Effector memory CD8-positive, alpha-beta T cell (primary cell): ENCODE data around the gene SUMF1.

Source experiments
- ATAC-seq: fragments of 150-1000 bp; cut with Tn5 transposase; replicated peaks from 2 replicates; pipeline ENCODE4 v1.10.0; 2021; ENCODE audit warnings: mild to moderate bottlenecking, moderate library complexity
- DNase-seq, 3 experiments: peaks; one replicate each; pipeline ENCODE4 v3.0.0; 2021
- H3K27ac Mint-ChIP-seq, 2 donors: one replicate each; pipeline ENCODE4 v1.8.0; 2022; ENCODE audit warnings: mild to moderate bottlenecking in 2 of 2, mixed read lengths in 2 of 2, moderate library complexity in 2 of 2
- H3K27me3 Mint-ChIP-seq, 2 donors: one replicate each; pipeline ENCODE4 v1.8.0; 2022; ENCODE audit warnings: mixed read lengths in 2 of 2
- H3K36me3 Mint-ChIP-seq: one replicate; pipeline ENCODE4 v1.8.0; 2022; ENCODE audit warnings: mild to moderate bottlenecking, moderate library complexity, mixed read lengths; ENCODE audit not compliant: insufficient read depth
- H3K4me1 Mint-ChIP-seq, 2 donors: one replicate each; pipeline ENCODE4 v1.8.0; 2022; ENCODE audit warnings: low read depth in 2 of 2, mixed read lengths in 2 of 2
- H3K4me3 Mint-ChIP-seq, 2 donors: one replicate each; pipeline ENCODE4 v1.8.0; 2022; ENCODE audit warnings: mild to moderate bottlenecking in 2 of 2, mixed read lengths in 2 of 2, moderate library complexity in 2 of 2
- H3K9me3 Mint-ChIP-seq, 2 donors: one replicate each; pipeline ENCODE4 v1.8.0; 2022; ENCODE audit warnings: mixed read lengths in 2 of 2

SUMF1 gene

DNA sequence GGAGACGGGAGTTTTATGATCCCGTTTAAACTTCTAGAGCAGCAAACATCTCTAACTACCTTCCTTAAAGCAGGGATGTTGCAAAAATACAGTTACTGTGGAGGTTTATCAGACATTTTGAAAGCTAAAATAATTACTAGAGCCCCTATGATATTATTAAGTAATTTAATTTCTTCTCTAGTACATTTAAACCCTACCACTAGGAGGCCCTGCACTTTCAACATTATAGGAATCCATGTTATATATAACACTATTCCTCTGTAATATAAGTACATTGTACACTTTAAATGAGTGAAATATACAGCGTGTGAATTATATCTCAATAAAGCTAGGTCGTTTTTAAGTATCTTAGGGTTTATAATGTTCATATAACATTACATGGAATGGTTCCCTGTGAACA is 152.4 kb downstream of the SUMF1 start:
- no peaks in the 10 kb centered on the region for H3K27me3 Mint-ChIP-seq
- DNase-seq, result no peak
- no peaks in the 10 kb centered on the region for H3K36me3 Mint-ChIP-seq
- ATAC-seq, result no peak
- no peaks in the 10 kb centered on the region for H3K9me3 Mint-ChIP-seq
- H3K27ac Mint-ChIP-seq, result no peak overlapping the region
- no peak overlapping the region for H3K4me3 Mint-ChIP-seq
- peaks cover 4 to 12% of the 10 kb centered on the region in 2 donors for H3K4me1 Mint-ChIP-seq

DNA sequence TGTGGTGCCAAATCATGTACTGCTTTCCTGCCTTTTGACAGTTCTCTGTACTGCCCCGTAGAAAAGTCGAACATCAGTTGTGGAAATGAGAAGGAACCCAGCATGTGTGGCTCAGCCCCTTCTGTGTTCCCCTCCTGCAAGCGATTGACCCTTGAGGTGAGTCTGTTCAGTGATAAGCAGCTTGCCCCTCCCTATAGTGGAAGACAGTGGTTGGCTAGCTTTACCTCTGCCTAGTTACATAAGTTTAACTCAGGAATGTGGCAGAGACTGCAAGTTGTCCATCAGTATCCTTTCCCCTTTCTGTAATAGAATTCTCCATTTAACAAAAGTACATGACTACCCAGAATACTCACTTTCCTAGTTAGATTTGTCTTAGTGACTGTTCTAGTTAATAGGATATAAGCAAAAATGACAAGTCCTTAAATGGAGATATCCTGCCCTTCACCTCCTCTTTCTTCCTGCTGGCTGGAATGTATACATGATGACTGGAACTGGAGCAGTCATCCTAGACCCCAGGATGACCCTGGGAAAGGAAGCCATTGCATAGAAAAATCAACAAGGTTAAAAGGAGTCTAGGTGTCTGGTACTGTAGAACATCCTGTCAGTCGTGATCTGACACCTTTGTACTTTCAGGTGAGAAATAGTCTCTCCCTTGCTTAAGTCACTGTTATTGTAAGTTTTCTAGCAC is 153.3 kb downstream of the SUMF1 start:
- DNase-seq, result no peak
- ATAC-seq, result no peak
- H3K36me3 Mint-ChIP-seq, result no peaks in the 10 kb centered on the region
- no peak overlapping the region for H3K4me3 Mint-ChIP-seq
- no peaks in the 10 kb centered on the region for H3K27me3 Mint-ChIP-seq
- H3K4me1 Mint-ChIP-seq, result peaks cover 0 to 9% of the 10 kb centered on the region in 2 donors
- H3K9me3 Mint-ChIP-seq, result no peaks in the 10 kb centered on the region
- no peak overlapping the region for H3K27ac Mint-ChIP-seq

GRCh38 chr3:4311496-4311895 is 155.6 kb downstream of the SUMF1 start:
- Mint-ChIP-seq H3K4me1 (peaks cover 0 to 9% of the 10 kb centered on the region in 2 donors), H3K9me3 (no peaks in the 10 kb centered on the region), H3K36me3 (no peaks in the 10 kb centered on the region), H3K27me3 (no peaks in the 10 kb centered on the region), H3K27ac (peak overlapping the region in 1 of 2 donors; percentile 23), H3K4me3 (no peak overlapping the region)
- no peak for ATAC-seq
- no peak for DNase-seq
